Progenitor cell of endocrine pancreas (in vitro differentiated cells): ENCODE results near the gene C15orf62. TPM values are rescaled to one million over a fixed set of nuclear protein-coding genes. Genes with fewer than 3 reads are reported as not detected.

Source experiments
- DNase-seq: peaks from one replicate; pipeline ENCODE4 v3.0.0; 2021; ENCODE audit warnings: low spot score; ENCODE audit not compliant: unreplicated experiment
- H3K27ac Mint-ChIP-seq: 2 replicates; pipeline ENCODE4 v1.8.0; 2021; ENCODE audit warnings: mild to moderate bottlenecking, moderate library complexity, mixed read lengths
- H3K27me3 Mint-ChIP-seq: 2 replicates; pipeline ENCODE4 v1.8.0; 2021; ENCODE audit warnings: mixed read lengths
- H3K36me3 Mint-ChIP-seq: 2 replicates; pipeline ENCODE4 v1.8.0; 2022; ENCODE audit warnings: mixed read lengths; ENCODE audit not compliant: insufficient read depth
- H3K4me1 Mint-ChIP-seq: 2 replicates; pipeline ENCODE4 v1.8.0; 2021; ENCODE audit warnings: low read depth, mixed read lengths
- H3K4me3 Mint-ChIP-seq: 2 replicates; pipeline ENCODE4 v1.8.0; 2021; ENCODE audit warnings: low read depth, mild to moderate bottlenecking, moderate library complexity, mixed read lengths
- H3K9me3 Mint-ChIP-seq: 2 replicates; pipeline ENCODE4 v1.8.0; 2021; ENCODE audit warnings: low read depth, mixed read lengths
- CTCF ChIP-seq: fragments of 200-600 bp; sonication (generic); IDR thresholded peaks from one replicate; pipeline ENCODE4 v1.5.0; 2021; ENCODE audit warnings: antibody characterized with exemption, mild to moderate bottlenecking; ENCODE audit not compliant: unreplicated experiment
- total RNA-seq: library from RNA; stranded (reverse); gene quantifications from 2 replicates; pipeline ENCODE4 v1.2.1, GENCODE V29; 2021

Gene C15orf62
- total RNA-seq, 1 donor from 2014 or later, result 1.9 TPM

GRCh38 chr15:40807028-40807887, 37.5 kb downstream of the C15orf62 start, which contains the start of the genes DNAJC17 and ZFYVE19:
Gene DNAJC17 (minus strand): TSS chr15:40807473. CDS start chr15:40807446, 27 bp downstream.
Gene ZFYVE19 (plus strand): TSS chr15:40807089. CDS start chr15:40807590, 501 bp downstream.
- Mint-ChIP-seq H3K27me3 (no peaks in the 10 kb centered on the region), H3K4me3 (peak within 1 kb of the TSS; percentile 99), H3K4me1 (peaks cover 11% of the 10 kb centered on the region), H3K36me3 (no peaks in the 10 kb centered on the region), H3K9me3 (no peaks in the 10 kb centered on the region), H3K27ac (peak within 1 kb of the TSS; percentile 95)
- TF ChIP-seq CTCF, result peak; percentile 0
- peak; percentile 86 for DNase-seq

- H3K36me3 Mint-ChIP-seq, result no peaks in the 10 kb centered on the region
- DNase-seq, result no peak
- no peaks in the 10 kb centered on the region for H3K9me3 Mint-ChIP-seq
- H3K27me3 Mint-ChIP-seq, result no peaks in the 10 kb centered on the region
- peaks cover 11% of the 10 kb centered on the region for H3K4me1 Mint-ChIP-seq
- H3K27ac Mint-ChIP-seq, result peak overlapping the region; percentile 95
- no peak for TF ChIP-seq CTCF
- peak overlapping the region; percentile 99 for H3K4me3 Mint-ChIP-seq
These were observed 38.2 kb downstream of the C15orf62 start for GRCh38 chr15:40807888-40808461.

GRCh38 chr15:40808861-40809450, 39.2 kb downstream of the C15orf62 start:
- DNase-seq, result no peak
- Mint-ChIP-seq H3K9me3 (no peaks in the 10 kb centered on the region), H3K27ac (no peak overlapping the region), H3K36me3 (no peaks in the 10 kb centered on the region), H3K4me1 (peaks cover 11% of the 10 kb centered on the region), H3K27me3 (no peaks in the 10 kb centered on the region), H3K4me3 (peak overlapping the region; percentile 32)
- TF ChIP-seq CTCF, result no peak

- no peaks in the 10 kb centered on the region for H3K27me3 Mint-ChIP-seq
- no peak for TF ChIP-seq CTCF
- peaks cover 6% of the 10 kb centered on the region for H3K36me3 Mint-ChIP-seq
- no peak overlapping the region for H3K27ac Mint-ChIP-seq
- H3K4me3 Mint-ChIP-seq, result no peak overlapping the region
- H3K4me1 Mint-ChIP-seq, result peaks cover 5% of the 10 kb centered on the region
- no peaks in the 10 kb centered on the region for H3K9me3 Mint-ChIP-seq
- no peak for DNase-seq
These were observed 43.1 kb downstream of the C15orf62 start for GRCh38 chr15:40812721-40813425.
